Ovary (tissue), 9 donors: ENCODE results near the gene CASP4. TPM values are rescaled to one million over a fixed set of nuclear protein-coding genes. Genes with fewer than 3 reads are reported as not detected.
A peak's percentile ranks its signal among the peaks of the same experiment; 100 is the strongest.

Experiments
- DNase-seq, 5 donors: peaks; one replicate each; pipeline ENCODE4 v3.0.0-alpha.2; 2019 to 2020
- H3K27ac ChIP-seq, 2 donors: fragments of 200-600 bp; one replicate each; pipeline versions ENCODE4 v1.5.1 to v1.8.0; 2019 to 2022
- H3K27me3 ChIP-seq: fragments of 200-600 bp; one replicate; pipeline ENCODE4 v1.8.0; 2022
- H3K36me3 ChIP-seq: fragments of 200-600 bp; sonication (generic); one replicate; pipeline ENCODE4 v1.5.1; 2019
- H3K4me1 ChIP-seq: one replicate; pipeline ENCODE4 v1.8.1; 2013; ENCODE audit warnings: mild to moderate bottlenecking, moderate library complexity; ENCODE audit not compliant: insufficient read depth
- H3K4me3 ChIP-seq: fragments of 200-600 bp; sonication (generic); one replicate; pipeline ENCODE4 v1.5.1; 2017
- H3K9me3 ChIP-seq, 2 donors: fragments of 200-600 bp in 1 of 2; sonication (generic) in 1 of 2; one replicate each; pipeline versions ENCODE4 v1.5.1 to v1.8.1; 2013 to 2019; ENCODE audit warnings: mild to moderate bottlenecking in 1 of 2, moderate library complexity in 1 of 2
- EP300 ChIP-seq: sonication (generic); formaldehyde crosslinking; IDR thresholded peaks from one replicate; pipeline ENCODE4 v1.6.1; 2017; ENCODE audit warnings: antibody characterized with exemption
- POLR2A ChIP-seq: fragments of 450-650 bp; IDR thresholded peaks from one replicate; pipeline ENCODE4 v1.6.1; 2017; ENCODE audit warnings: antibody characterized with exemption, mild to moderate bottlenecking, moderate library complexity
- WGBS, 3 donors: extraction: QIAGEN DNeasy Blood & Tissue Kit in 1 of 3; methylation state at CpG; one replicate each; pipeline versions ENCODE4 v1.1.5 to v1.1.7; 2013 to 2017; 5-methylcytosine and 5-hydroxymethylcytosine counted together
- intact Hi-C, 4 donors: fragments of 100-400 bp; cut with DNase I; formaldehyde crosslinking; loops; one replicate each; pipeline versions ENCODE4 v1.11.0 to v1.15.1; 2022 to 2023
- polyA plus RNA-seq, 2 donors: library from polyadenylated mRNA; stranded (reverse); fragments of 200-250 nt in 1 of 2; fragments of 350-450 nt in 1 of 2; fragmentation: Illumina TruSeq in 1 of 2; extraction: RNeasy Lipid Tissue Mini Kit (QIAGEN cat#74804) in 1 of 2; gene quantifications; one replicate each; pipeline ENCODE4 v1.2.3, GENCODE V29; 2013 to 2014
- total RNA-seq, 7 donors: library from RNA; depleted of rRNA in 2 of 7; stranded (reverse); fragments of >200 nt in 2 of 7; fragmentation: NEBNext Ultra II Directional in 3 of 7; extraction: Animal tissue kit (Norgen Biotek cat#: 25700) in 3 of 7; gene quantifications; one replicate each; pipeline versions ENCODE4 v1.1.0 to v1.2.4, GENCODE V29; 2016 to 2023
- TF ChIP-seq, protein P1 (sequence below), 3 donors: fragments of 450-650 bp in 2 of 3; fragments of 200-600 bp in 1 of 3; IDR thresholded peaks; one replicate each; pipeline versions ENCODE4 v1.5.1 to v1.8.0; 2016 to 2022; ENCODE audit warnings: antibody characterized with exemption in 3 of 3, mild to moderate bottlenecking in 1 of 3
- donor health status: DM: no; HTN: no; CAD: no; lungs with moderate emphysema.
- donor health status: DM: no; HTN: no; CAD: no.
- donor health status: Bipolar disorder and iron deficiency.
- donor health status: DM: yes; HTN: yes; CAD: no.
- donor health status: DM: no; HTN: no; CAD: no.
- donor health status: DM: yes; HTN: yes; CAD: no.

The CASP4 gene
- total and polyA plus RNA-seq, 9 donors, result 37.8 to 105 (median 50.3) TPM

- peak overlapping the region; percentile 35 for H3K4me3 ChIP-seq
- DNase-seq, result no peak
- intact Hi-C loops, result no loop called here
- H3K27me3 ChIP-seq, result no peaks in the 10 kb centered on the region
- no peaks in the 10 kb centered on the region for H3K36me3 ChIP-seq
- TF ChIP-seq EP300 (no peak), POLR2A (no peak)
- TF ChIP-seq, protein P1, sequence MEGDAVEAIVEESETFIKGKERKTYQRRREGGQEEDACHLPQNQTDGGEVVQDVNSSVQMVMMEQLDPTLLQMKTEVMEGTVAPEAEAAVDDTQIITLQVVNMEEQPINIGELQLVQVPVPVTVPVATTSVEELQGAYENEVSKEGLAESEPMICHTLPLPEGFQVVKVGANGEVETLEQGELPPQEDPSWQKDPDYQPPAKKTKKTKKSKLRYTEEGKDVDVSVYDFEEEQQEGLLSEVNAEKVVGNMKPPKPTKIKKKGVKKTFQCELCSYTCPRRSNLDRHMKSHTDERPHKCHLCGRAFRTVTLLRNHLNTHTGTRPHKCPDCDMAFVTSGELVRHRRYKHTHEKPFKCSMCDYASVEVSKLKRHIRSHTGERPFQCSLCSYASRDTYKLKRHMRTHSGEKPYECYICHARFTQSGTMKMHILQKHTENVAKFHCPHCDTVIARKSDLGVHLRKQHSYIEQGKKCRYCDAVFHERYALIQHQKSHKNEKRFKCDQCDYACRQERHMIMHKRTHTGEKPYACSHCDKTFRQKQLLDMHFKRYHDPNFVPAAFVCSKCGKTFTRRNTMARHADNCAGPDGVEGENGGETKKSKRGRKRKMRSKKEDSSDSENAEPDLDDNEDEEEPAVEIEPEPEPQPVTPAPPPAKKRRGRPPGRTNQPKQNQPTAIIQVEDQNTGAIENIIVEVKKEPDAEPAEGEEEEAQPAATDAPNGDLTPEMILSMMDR (IDR thresholded peaks at IDR 0.05), result no peak
- peaks cover 4% of the 10 kb centered on the region for H3K4me1 ChIP-seq
- 7 to 15% (median 9%) methylated on average over 11 of the region's 11 CpGs for WGBS, 3 donors
- H3K27ac ChIP-seq, result peak overlapping the region in 1 of 2 donors; percentile 74
- H3K9me3 ChIP-seq, result peaks cover 0 to 4% of the 10 kb centered on the region in 2 donors
Observed at GRCh38 chr11:104967534-104968354, 630 bp downstream of the CASP4 start.

- H3K27ac ChIP-seq, result no peak overlapping the region
- 92 to 95% (median 93%) methylated on average over 5 of the region's 5 CpGs for WGBS, 3 donors
- no peak for TF ChIP-seq EP300
- TF ChIP-seq, protein P1 (IDR thresholded peaks at IDR 0.05), result no peak
- TF ChIP-seq POLR2A, result no peak
- no peak overlapping the region for H3K4me3 ChIP-seq
- intact Hi-C loops, result no loop called here
- H3K36me3 ChIP-seq, result no peaks in the 10 kb centered on the region
- peaks cover 0 to 4% of the 10 kb centered on the region in 2 donors for H3K9me3 ChIP-seq
- no peak for DNase-seq
- H3K27me3 ChIP-seq, result no peaks in the 10 kb centered on the region
- peaks cover 4% of the 10 kb centered on the region for H3K4me1 ChIP-seq
Observed at GRCh38 chr11:104965735-104966134, 2.6 kb downstream of the CASP4 start.

GRCh38 chr11:104964247-104964646 is 4.1 kb downstream of the CASP4 start:
- Histone ChIP-seq H3K4me1 (peaks cover 4% of the 10 kb centered on the region), H3K9me3 (peaks cover 0 to 4% of the 10 kb centered on the region in 2 donors), H3K4me3 (no peak overlapping the region), H3K27me3 (no peaks in the 10 kb centered on the region), H3K36me3 (no peaks in the 10 kb centered on the region), H3K27ac (no peak overlapping the region)
- intact Hi-C loops, result no loop called here
- 95 to 99% (median 97%) methylated on average over 1 of the region's 1 CpG for WGBS, 3 donors
- no peak for DNase-seq
- TF ChIP-seq POLR2A, result no peak
- no peak for TF ChIP-seq EP300
- TF ChIP-seq, protein P1 (IDR thresholded peaks at IDR 0.05), result no peak

DNA sequence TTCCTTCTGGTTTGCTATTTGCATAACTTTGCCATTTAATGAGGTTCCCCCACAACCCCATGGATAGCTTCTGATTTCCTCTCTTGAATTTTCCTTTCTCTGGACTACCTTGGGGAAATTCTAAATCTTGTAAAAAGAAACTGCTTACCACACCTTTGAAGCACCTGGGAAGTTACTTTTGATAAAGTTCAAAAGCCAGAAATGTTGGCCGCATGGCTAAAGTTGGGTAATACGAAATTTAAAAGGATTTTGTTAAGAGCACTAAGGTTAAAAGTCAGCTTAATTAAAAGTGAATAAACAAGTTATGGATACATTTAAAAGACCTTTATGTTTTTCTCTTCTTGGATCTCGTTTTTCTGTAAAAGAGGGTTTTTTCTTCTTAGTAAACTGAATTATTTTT is 5.5 kb downstream of the CASP4 start:
- H3K4me3 ChIP-seq, result no peak overlapping the region
- H3K36me3 ChIP-seq, result no peaks in the 10 kb centered on the region
- DNase-seq, result no peak
- intact Hi-C loops, result no loop called here
- H3K4me1 ChIP-seq, result peaks cover 4% of the 10 kb centered on the region
- H3K9me3 ChIP-seq, result peaks cover 0 to 4% of the 10 kb centered on the region in 2 donors
- 93 to 94% (median 94%) methylated on average over 3 of the region's 3 CpGs for whole genome bisulfite sequencing, 3 donors
- TF ChIP-seq EP300, result no peak
- TF ChIP-seq POLR2A, result no peak
- TF ChIP-seq, protein P1 (IDR thresholded peaks at IDR 0.05), result no peak
- no peak overlapping the region for H3K27ac ChIP-seq
- no peaks in the 10 kb centered on the region for H3K27me3 ChIP-seq
